SK-N-SH (cell line): ENCODE data around the gene TLNRD1. TPM values are rescaled to one million over a fixed set of nuclear protein-coding genes. Genes with fewer than 3 reads are reported as not detected.

Experiments used
- CTCF ChIA-PET: fragments of 300-600, 350-600 bp; formaldehyde crosslinking; extraction: SDS; loops from one replicate; lab custom pipeline; 2021; lab: Yijun Ruan, JAX
- POLR2A ChIA-PET: fragments of 350-600 bp; sonication (Branson Sonifier 250); formaldehyde crosslinking; extraction: SDS; loops from one replicate; lab custom pipeline; 2020; ENCODE audit warnings: antibody characterized with exemption, inconsistent platforms; lab: Yijun Ruan, JAX
- DNase-seq: peaks from one replicate; pipeline ENCODE4 v3.0.0; 2012
- H2AFZ ChIP-seq: fragments of 200-600 bp; sonication (generic); 2 replicates; pipeline ENCODE4 v1.8.1; 2016; ENCODE audit warnings: antibody characterized with exemption, mild to moderate bottlenecking, low read depth
- H3F3A ChIP-seq: fragments of 200-600 bp; sonication (generic); replicated peaks from 2 replicates; pipeline ENCODE3; 2016; ENCODE audit warnings: antibody characterized with exemption, mild to moderate bottlenecking; ENCODE audit not compliant: insufficient read depth
- H3K27ac ChIP-seq, 2 experiments: fragments of 200-500 bp in 1 of 2; fragments of 200-600 bp in 1 of 2; sonication (Bioruptor generic) in 1 of 2; sonication (generic), shearing (Covaris generic) in 1 of 2; 2 replicates each; pipeline versions ENCODE4 v1.5.1 to v1.6.1; 2014 to 2016; ENCODE audit warnings: low read depth in 2 of 2, inconsistent platforms in 1 of 2, low read length in 1 of 2, mild to moderate bottlenecking in 1 of 2, mixed read lengths in 1 of 2
- H3K27me3 ChIP-seq: fragments of 200-600 bp; sonication (generic), shearing (Covaris generic); 2 replicates; pipeline ENCODE4 v1.6.1; 2016; ENCODE audit warnings: mixed run types; ENCODE audit not compliant: insufficient read depth
- H3K36me3 ChIP-seq, 2 experiments: fragments of 200-500 bp in 1 of 2; fragments of 200-600 bp in 1 of 2; sonication (Bioruptor generic) in 1 of 2; sonication (generic) in 1 of 2; replicated peaks in 1 of 2; 2 replicates each; pipeline versions ENCODE3 to v1.5.1; 2014 to 2016; ENCODE audit warnings: low read length in 1 of 2, mild to moderate bottlenecking in 1 of 2; ENCODE audit not compliant: insufficient read depth in 2 of 2, control insufficient read depth in 1 of 2
- H3K4me1 ChIP-seq, 2 experiments: fragments of 200-500 bp in 1 of 2; fragments of 200-600 bp in 1 of 2; sonication (Bioruptor generic) in 1 of 2; sonication (generic), shearing (Covaris generic) in 1 of 2; 2 replicates each; pipeline versions ENCODE4 v1.5.1 to v1.6.1; 2014 to 2016; ENCODE audit warnings: low read depth in 1 of 2, low read length in 1 of 2, mixed run types in 1 of 2; ENCODE audit not compliant: insufficient read depth in 2 of 2, control insufficient read depth in 1 of 2
- H3K4me2 ChIP-seq: fragments of 200-600 bp; sonication (generic), shearing (Covaris generic); 2 replicates; pipeline ENCODE4 v1.6.1; 2017; ENCODE audit warnings: mixed run types
- H3K4me3 ChIP-seq, 2 experiments: fragments of 200-500 bp in 1 of 2; fragments of 200-600 bp in 1 of 2; sonication (Bioruptor generic) in 1 of 2; sonication (generic), shearing (Covaris generic) in 1 of 2; 2 replicates each; pipeline versions ENCODE4 v1.5.1 to v1.8.1; 2014 to 2016; ENCODE audit warnings: low read depth in 2 of 2, inconsistent platforms in 1 of 2, low read length in 1 of 2, mild to moderate bottlenecking in 1 of 2, mixed read lengths in 1 of 2, moderate library complexity in 1 of 2
- H3K79me2 ChIP-seq: fragments of 200-600 bp; sonication (generic); 2 replicates; pipeline ENCODE4 v1.8.1; 2017; ENCODE audit warnings: mild to moderate bottlenecking; ENCODE audit not compliant: insufficient read depth
- H3K9ac ChIP-seq: fragments of 200-600 bp; sonication (generic); 2 replicates; pipeline ENCODE4 v1.6.1; 2017; ENCODE audit warnings: mixed run types
- H3K9me2 ChIP-seq: fragments of 200-600 bp; sonication (generic); 2 replicates; pipeline ENCODE4 v1.6.1; 2017; ENCODE audit warnings: mixed run types
- H3K9me3 ChIP-seq: fragments of 200-600 bp; sonication (generic); 2 replicates; pipeline ENCODE4 v1.6.1; 2017; ENCODE audit warnings: mixed run types, mild to moderate bottlenecking, moderate library complexity
- H4K20me1 ChIP-seq: fragments of 200-600 bp; sonication (generic); 2 replicates; pipeline ENCODE4 v1.6.1; 2017; ENCODE audit warnings: mild to moderate bottlenecking, mixed run types; ENCODE audit not compliant: insufficient read depth
- CHD2 ChIP-seq: fragments of 150-350 bp; IDR thresholded peaks from 2 replicates; pipeline ENCODE4 v1.6.1; 2018; ENCODE audit warnings: low read length; ENCODE audit not compliant: partially characterized antibody
- CTCF ChIP-seq: fragments of 200-600 bp; sonication (generic); IDR thresholded peaks from 2 replicates; pipeline ENCODE4 v1.6.1; 2017; ENCODE audit warnings: antibody characterized with exemption, mild to moderate bottlenecking, moderate library complexity
- ELF1 ChIP-seq: IDR thresholded peaks from 2 replicates; pipeline ENCODE4 v1.4.0; 2012
- FOSL2 ChIP-seq: IDR thresholded peaks from 2 replicates; pipeline ENCODE4 v1.4.0; 2012; ENCODE audit warnings: low read depth, mild to moderate bottlenecking, moderate library complexity, borderline replicate concordance
- JUND ChIP-seq: IDR thresholded peaks from 2 replicates; pipeline ENCODE4 v1.4.0; 2012
- REST ChIP-seq: IDR thresholded peaks from 2 replicates; pipeline ENCODE4 v1.6.1; 2012; ENCODE audit warnings: mild to moderate bottlenecking, low read depth, low read length, moderate library complexity
- RXRA ChIP-seq: IDR thresholded peaks from 2 replicates; pipeline ENCODE4 v1.4.0; 2012; ENCODE audit warnings: low read depth, mild to moderate bottlenecking, borderline replicate concordance
- TAF1 ChIP-seq: IDR thresholded peaks from 2 replicates; pipeline ENCODE4 v1.6.1; 2012; ENCODE audit warnings: low read depth, mild to moderate bottlenecking, low read length, moderate library complexity, borderline replicate concordance
- TCF12 ChIP-seq: IDR thresholded peaks from 2 replicates; pipeline ENCODE4 v1.4.0; 2012
- USF2 ChIP-seq: fragments of 150-350 bp; IDR thresholded peaks from 2 replicates; pipeline ENCODE4 v1.6.1; 2017; ENCODE audit warnings: antibody characterized with exemption, low read length, low read depth, borderline replicate concordance
- WGBS: methylation state at CpG from one replicate; pipeline ENCODE4 v1.1.6; 2017; ENCODE audit warnings: low lambda C conversion rate; 5-methylcytosine and 5-hydroxymethylcytosine counted together
- polyA plus RNA-seq, 3 experiments: library from polyadenylated mRNA; depleted of rRNA; stranded (reverse); fragments of >200 nt; gene quantifications; 2 replicates each; pipeline ENCODE4 v1.2.3, GENCODE V29; 2012
- TF ChIP-seq, protein P1 (sequence below): IDR thresholded peaks from 2 replicates; pipeline ENCODE4 v1.4.0; 2012; ENCODE audit warnings: low read depth, borderline replicate concordance
- TF ChIP-seq, protein P2 (sequence below): IDR thresholded peaks from 2 replicates; pipeline ENCODE4 v1.4.0; 2012; ENCODE audit warnings: low read depth, borderline replicate concordance
- TF ChIP-seq, protein P3 (sequence below): fragments of 150-350 bp; IDR thresholded peaks from 2 replicates; pipeline ENCODE4 v1.6.1; 2016; ENCODE audit warnings: mild to moderate bottlenecking, low read depth, low read length

Gene TLNRD1
- polyA plus RNA-seq, 1 of the 3 experiments (the other 2 are of a cell fraction), result 5.0 TPM

- no peak overlapping the region for H3K9ac ChIP-seq
- WGBS, result 73% methylated on average over 4 of the region's 4 CpGs
- H3K4me2 ChIP-seq, result no peak overlapping the region
Observed at GRCh38 chr15:80992006-80992405, 8.7 kb upstream of the TLNRD1 start.

More at GRCh38 chr15:80992006-80992405, 8.7 kb upstream of the TLNRD1 start:
- Histone ChIP-seq H2AFZ (no peak overlapping the region), H3K27ac (no peak overlapping the region), H3K27me3 (no peaks in the 10 kb centered on the region), H3K9me3 (no peaks in the 10 kb centered on the region), H3F3A (no peaks in the 10 kb centered on the region), H3K4me3 (no peak overlapping the region), H3K4me1 (peaks cover 0 to 8% of the 10 kb centered on the region in 2 experiments; a peak in 2 of 4 replicates), H3K9me2 (no peaks in the 10 kb centered on the region), H3K79me2 (peaks cover 25% of the 10 kb centered on the region), H4K20me1 (no peaks in the 10 kb centered on the region), H3K36me3 (no peaks in the 10 kb centered on the region)
- ChIA-PET POLR2A (no interaction called here), CTCF (interaction anchor here (0.6 to 1.7 kb wide), 5 partner anchors 10 to 560 kb away, joined by 3 to 5 read pairs (median 3); no protein-coding TSS in a partner anchor)
- no peak for DNase-seq
- TF ChIP-seq CTCF, result no peak
- no peak for TF ChIP-seq TCF12
- TF ChIP-seq ELF1, result no peak
- TF ChIP-seq TAF1, result no peak
- TF ChIP-seq REST, result no peak
- no peak for TF ChIP-seq CHD2
- TF ChIP-seq FOSL2, result no peak
- no peak for TF ChIP-seq JUND
- TF ChIP-seq USF2, result no peak
- TF ChIP-seq, protein P1, sequence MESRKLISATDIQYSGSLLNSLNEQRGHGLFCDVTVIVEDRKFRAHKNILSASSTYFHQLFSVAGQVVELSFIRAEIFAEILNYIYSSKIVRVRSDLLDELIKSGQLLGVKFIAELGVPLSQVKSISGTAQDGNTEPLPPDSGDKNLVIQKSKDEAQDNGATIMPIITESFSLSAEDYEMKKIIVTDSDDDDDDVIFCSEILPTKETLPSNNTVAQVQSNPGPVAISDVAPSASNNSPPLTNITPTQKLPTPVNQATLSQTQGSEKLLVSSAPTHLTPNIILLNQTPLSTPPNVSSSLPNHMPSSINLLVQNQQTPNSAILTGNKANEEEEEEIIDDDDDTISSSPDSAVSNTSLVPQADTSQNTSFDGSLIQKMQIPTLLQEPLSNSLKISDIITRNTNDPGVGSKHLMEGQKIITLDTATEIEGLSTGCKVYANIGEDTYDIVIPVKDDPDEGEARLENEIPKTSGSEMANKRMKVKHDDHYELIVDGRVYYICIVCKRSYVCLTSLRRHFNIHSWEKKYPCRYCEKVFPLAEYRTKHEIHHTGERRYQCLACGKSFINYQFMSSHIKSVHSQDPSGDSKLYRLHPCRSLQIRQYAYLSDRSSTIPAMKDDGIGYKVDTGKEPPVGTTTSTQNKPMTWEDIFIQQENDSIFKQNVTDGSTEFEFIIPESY, result no peak
- TF ChIP-seq, protein P2, sequence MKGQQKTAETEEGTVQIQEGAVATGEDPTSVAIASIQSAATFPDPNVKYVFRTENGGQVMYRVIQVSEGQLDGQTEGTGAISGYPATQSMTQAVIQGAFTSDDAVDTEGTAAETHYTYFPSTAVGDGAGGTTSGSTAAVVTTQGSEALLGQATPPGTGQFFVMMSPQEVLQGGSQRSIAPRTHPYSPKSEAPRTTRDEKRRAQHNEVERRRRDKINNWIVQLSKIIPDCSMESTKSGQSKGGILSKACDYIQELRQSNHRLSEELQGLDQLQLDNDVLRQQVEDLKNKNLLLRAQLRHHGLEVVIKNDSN, result no peak
- TF ChIP-seq RXRA, result no peak
- TF ChIP-seq, protein P3, sequence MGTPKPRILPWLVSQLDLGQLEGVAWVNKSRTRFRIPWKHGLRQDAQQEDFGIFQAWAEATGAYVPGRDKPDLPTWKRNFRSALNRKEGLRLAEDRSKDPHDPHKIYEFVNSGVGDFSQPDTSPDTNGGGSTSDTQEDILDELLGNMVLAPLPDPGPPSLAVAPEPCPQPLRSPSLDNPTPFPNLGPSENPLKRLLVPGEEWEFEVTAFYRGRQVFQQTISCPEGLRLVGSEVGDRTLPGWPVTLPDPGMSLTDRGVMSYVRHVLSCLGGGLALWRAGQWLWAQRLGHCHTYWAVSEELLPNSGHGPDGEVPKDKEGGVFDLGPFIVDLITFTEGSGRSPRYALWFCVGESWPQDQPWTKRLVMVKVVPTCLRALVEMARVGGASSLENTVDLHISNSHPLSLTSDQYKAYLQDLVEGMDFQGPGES, result no peak
